Measurements from ENCODE around the gene CAMTA1.

DNA sequence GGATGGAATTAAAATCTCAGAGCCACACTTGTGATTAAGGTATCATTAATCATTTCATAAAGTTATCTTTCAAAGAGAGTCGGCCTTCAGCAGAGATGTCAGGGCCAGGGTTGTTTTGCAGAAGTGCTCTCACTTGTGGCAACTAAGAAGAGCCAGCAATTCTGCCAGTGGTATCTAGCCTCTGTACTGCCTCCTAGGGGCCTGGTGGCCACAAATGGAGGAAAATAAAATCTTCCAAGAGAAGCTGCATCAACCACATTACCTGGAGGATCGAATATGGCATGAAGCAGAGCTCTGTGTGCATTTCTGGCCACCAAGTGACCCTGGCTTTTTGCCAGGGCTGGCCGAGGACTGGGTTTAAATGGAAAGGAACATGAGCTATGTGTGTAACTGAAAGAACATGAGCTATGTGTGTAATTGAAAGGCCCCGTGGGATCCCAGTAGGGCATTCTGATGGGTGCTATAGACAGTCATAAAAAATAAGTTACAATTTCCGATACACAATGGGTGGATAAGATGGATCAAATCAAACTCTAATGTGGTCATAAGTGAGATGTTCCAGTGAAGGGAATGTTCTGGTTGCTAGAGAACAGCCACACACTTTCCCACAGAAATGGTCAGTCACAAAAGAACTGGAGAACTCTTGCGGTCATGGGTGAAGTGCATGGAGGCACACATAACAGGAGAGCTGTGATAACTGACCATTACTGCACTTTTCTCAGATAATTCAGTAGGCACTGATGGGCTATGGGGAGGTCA lies 335.8 kb downstream of the CAMTA1 start:
- TF ChIP-seq MAX (IDR thresholded peaks at IDR 0.05) = no peak
- TF ChIP-seq REST (IDR thresholded peaks at IDR 0.05; ENCODE audit: low read depth) = no peak
- TF ChIP-seq, protein P1, sequence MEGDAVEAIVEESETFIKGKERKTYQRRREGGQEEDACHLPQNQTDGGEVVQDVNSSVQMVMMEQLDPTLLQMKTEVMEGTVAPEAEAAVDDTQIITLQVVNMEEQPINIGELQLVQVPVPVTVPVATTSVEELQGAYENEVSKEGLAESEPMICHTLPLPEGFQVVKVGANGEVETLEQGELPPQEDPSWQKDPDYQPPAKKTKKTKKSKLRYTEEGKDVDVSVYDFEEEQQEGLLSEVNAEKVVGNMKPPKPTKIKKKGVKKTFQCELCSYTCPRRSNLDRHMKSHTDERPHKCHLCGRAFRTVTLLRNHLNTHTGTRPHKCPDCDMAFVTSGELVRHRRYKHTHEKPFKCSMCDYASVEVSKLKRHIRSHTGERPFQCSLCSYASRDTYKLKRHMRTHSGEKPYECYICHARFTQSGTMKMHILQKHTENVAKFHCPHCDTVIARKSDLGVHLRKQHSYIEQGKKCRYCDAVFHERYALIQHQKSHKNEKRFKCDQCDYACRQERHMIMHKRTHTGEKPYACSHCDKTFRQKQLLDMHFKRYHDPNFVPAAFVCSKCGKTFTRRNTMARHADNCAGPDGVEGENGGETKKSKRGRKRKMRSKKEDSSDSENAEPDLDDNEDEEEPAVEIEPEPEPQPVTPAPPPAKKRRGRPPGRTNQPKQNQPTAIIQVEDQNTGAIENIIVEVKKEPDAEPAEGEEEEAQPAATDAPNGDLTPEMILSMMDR (IDR thresholded peaks at IDR 0.05 in 2 of 3, conservative IDR thresholded peaks at IDR 0.05 in 1 of 3; ENCODE audit: borderline replicate concordance in 1 of 3, insufficient read depth in 1 of 3, low read depth in 2 of 3, low read length in 2 of 3) = peak; percentile 18 to 54 (median 45); a peak in 5 of 6 replicates
- TF ChIP-seq CEBPB (IDR thresholded peaks at IDR 0.05; ENCODE audit: low read depth) = no peak
- TF ChIP-seq ZNF274 (IDR thresholded peaks at IDR 0.05; ENCODE audit: low read depth, low read length) = no peak
- no peak for TF ChIP-seq POLR2A (IDR thresholded peaks at IDR 0.05; ENCODE audit: borderline replicate concordance, extremely low read depth, insufficient read depth, insufficient read length)
- TF ChIP-seq EZH2 (IDR thresholded peaks at IDR 0.05) = no peak
- TF ChIP-seq SIN3A (IDR thresholded peaks at IDR 0.05; ENCODE audit: low read depth) = no peak
- no peak for TF ChIP-seq YY1 (IDR thresholded peaks at IDR 0.05; ENCODE audit: extremely low read depth, insufficient replicate concordance, low read depth, low read length)
- no peak for TF ChIP-seq EZH2phosphoT487 (IDR thresholded peaks at IDR 0.05; ENCODE audit: borderline replicate concordance)
- no peak for TF ChIP-seq ZFX (IDR thresholded peaks at IDR 0.05)
- no peak for TF ChIP-seq POLR2AphosphoS5 (IDR thresholded peaks at IDR 0.05; ENCODE audit: low read depth, low read length)
- TF ChIP-seq FOSL1 (IDR thresholded peaks at IDR 0.05; ENCODE audit: low read depth) = no peak

Data from HCT116 (cell line).